HEK293T (cell line): Measurements from ENCODE around the gene DAD1.

Source experiments
- ARNT ChIP-seq: fragments of 450-650 bp; IDR thresholded peaks from 2 replicates; pipeline ENCODE4 v1.6.1; 2017; ENCODE audit warnings: mild to moderate bottlenecking
- BHLHE40 ChIP-seq: fragments of 450-650 bp; IDR thresholded peaks from 2 replicates; pipeline ENCODE4 v1.6.1; 2016; ENCODE audit warnings: mild to moderate bottlenecking, moderate library complexity, borderline replicate concordance
- ELF4 ChIP-seq: fragments of 450-650 bp; IDR thresholded peaks from 2 replicates; pipeline ENCODE4 v1.6.1; 2017; ENCODE audit warnings: antibody characterized with exemption
- FOXA1 ChIP-seq: fragments of 450-650 bp; IDR thresholded peaks from 2 replicates; pipeline ENCODE4 v1.6.1; 2016; ENCODE audit warnings: mild to moderate bottlenecking
- FOXM1 ChIP-seq: fragments of 450-650 bp; IDR thresholded peaks from 2 replicates; pipeline ENCODE4 v1.6.1; 2017; ENCODE audit warnings: mild to moderate bottlenecking, borderline replicate concordance
- HDGF ChIP-seq: fragments of 450-650 bp; IDR thresholded peaks from 2 replicates; pipeline ENCODE4 v1.6.1; 2017; ENCODE audit warnings: antibody characterized with exemption, borderline replicate concordance
- LEF1 ChIP-seq: fragments of 450-650 bp; IDR thresholded peaks from 2 replicates; pipeline ENCODE4 v1.6.1; 2017; ENCODE audit warnings: mild to moderate bottlenecking, borderline replicate concordance
- PKNOX1 ChIP-seq: fragments of 450-650 bp; IDR thresholded peaks from 2 replicates; pipeline ENCODE4 v1.6.1; 2016
- SP1 ChIP-seq: fragments of 450-650 bp; IDR thresholded peaks from 2 replicates; pipeline ENCODE4 v1.6.1; 2017
- SUZ12 ChIP-seq: fragments of 450-650 bp; IDR thresholded peaks from 2 replicates; pipeline ENCODE4 v1.6.1; 2016; ENCODE audit warnings: mild to moderate bottlenecking
- TARDBP ChIP-seq: fragments of 450-650 bp; IDR thresholded peaks from 2 replicates; pipeline ENCODE4 v1.6.1; 2016
- ZNF384 ChIP-seq: fragments of 450-650 bp; IDR thresholded peaks from 2 replicates; pipeline ENCODE4 v1.6.1; 2016

- TF ChIP-seq ZNF384 (no peak), ELF4 (no peak), LEF1 (no peak), SP1 (no peak), FOXM1 (no peak), SUZ12 (no peak), TARDBP (no peak), HDGF (no peak), FOXA1 (no peak), PKNOX1 (no peak), BHLHE40 (no peak), ARNT (no peak)
Observed at GRCh38 chr14:22553445-22553844, 35.6 kb downstream of the DAD1 start.
